ENCODE measurements around the gene PCID2. TPM values are rescaled to one million over a fixed set of nuclear protein-coding genes. Genes with fewer than 3 reads are reported as not detected.

The PCID2 gene
- total RNA-seq, 1 donor from 2014 or later = 61.1 TPM

GRCh38 chr13:113190181-113190580 is 18.3 kb downstream of the PCID2 start:
- DNase-seq (ENCODE audit: low read depth) (no peak), FAIRE-seq (no peak)
- H3K27me3 ChIP-seq (ENCODE audit: control insufficient read depth, insufficient read depth, low read length) = no peaks in the 10 kb centered on the region
- H3K4me3 ChIP-seq (ENCODE audit: low read depth, low read length) = no peak overlapping the region
- peaks cover 12% of the 10 kb centered on the region for H3K36me3 ChIP-seq (ENCODE audit: control insufficient read depth, insufficient read depth, low read length)
- no peak for TF ChIP-seq CTCF (IDR thresholded peaks at IDR 0.05; ENCODE audit: insufficient read depth, low read length, severe bottlenecking)

GRCh38 chr13:113187883-113188665 is 20.4 kb downstream of the PCID2 start:
- DNase-seq (ENCODE audit: low read depth) (no peak), FAIRE-seq (no peak)
- peaks cover 19% of the 10 kb centered on the region for H3K36me3 ChIP-seq (ENCODE audit: control insufficient read depth, insufficient read depth, low read length)
- no peak overlapping the region for H3K4me3 ChIP-seq (ENCODE audit: low read depth, low read length)
- H3K27me3 ChIP-seq (ENCODE audit: control insufficient read depth, insufficient read depth, low read length) = no peaks in the 10 kb centered on the region
- TF ChIP-seq CTCF (IDR thresholded peaks at IDR 0.05; ENCODE audit: insufficient read depth, low read length, severe bottlenecking) = no peak

GRCh38 chr13:113187263-113187669 is 21.2 kb downstream of the PCID2 start:
- Histone ChIP-seq H3K27me3 (ENCODE audit: control insufficient read depth, insufficient read depth, low read length) (no peaks in the 10 kb centered on the region), H3K36me3 (ENCODE audit: control insufficient read depth, insufficient read depth, low read length) (peaks cover 19% of the 10 kb centered on the region), H3K4me3 (ENCODE audit: low read depth, low read length) (no peak overlapping the region)
- FAIRE-seq (peak; percentile 36), DNase-seq (ENCODE audit: low read depth) (peak; percentile 99)
- peak; percentile 3 for TF ChIP-seq CTCF (IDR thresholded peaks at IDR 0.05; ENCODE audit: insufficient read depth, low read length, severe bottlenecking)

GRCh38 chr13:113186061-113186900 is 22.2 kb downstream of the PCID2 start:
- FAIRE-seq (no peak), DNase-seq (ENCODE audit: low read depth) (no peak)
- Histone ChIP-seq H3K36me3 (ENCODE audit: control insufficient read depth, insufficient read depth, low read length) (peaks cover 24% of the 10 kb centered on the region), H3K27me3 (ENCODE audit: control insufficient read depth, insufficient read depth, low read length) (no peaks in the 10 kb centered on the region), H3K4me3 (ENCODE audit: low read depth, low read length) (no peak overlapping the region)
- no peak for TF ChIP-seq CTCF (IDR thresholded peaks at IDR 0.05; ENCODE audit: insufficient read depth, low read length, severe bottlenecking)

GRCh38 chr13:113184568-113185440 is 23.7 kb downstream of the PCID2 start:
- FAIRE-seq (no peak), DNase-seq (ENCODE audit: low read depth) (no peak)
- no peak for TF ChIP-seq CTCF (IDR thresholded peaks at IDR 0.05; ENCODE audit: insufficient read depth, low read length, severe bottlenecking)
- Histone ChIP-seq H3K36me3 (ENCODE audit: control insufficient read depth, insufficient read depth, low read length) (peaks cover 30% of the 10 kb centered on the region), H3K4me3 (ENCODE audit: low read depth, low read length) (no peak overlapping the region), H3K27me3 (ENCODE audit: control insufficient read depth, insufficient read depth, low read length) (no peaks in the 10 kb centered on the region)

Data from bronchial epithelial cell (primary cell).